HG03175 (cell line): Measurements from ENCODE around the gene TMEM191B.
A peak's percentile ranks its signal among the peaks of the same experiment; 100 is the strongest.
"Not testable (repeated sequence)": the region's sequence is repeated elsewhere in the genome, so short reads cannot be mapped to it uniquely, and the experiment has no call there.

ENCODE experiments used
- ATAC-seq: cut with Tn5 transposase; IDR thresholded peaks from one replicate; pipeline ENCODE4 v1.9.1; 2021; ENCODE audit warnings: mild to moderate bottlenecking, moderate library complexity; ENCODE audit not compliant: unreplicated experiment

Gene TMEM191B

GRCh38 chr22:18527752-18528596 is at the start of gene TMEM191B:
Gene TMEM191B, plus strand, starts transcription at chr22:18527802. Its CDS starts 179 bp downstream, at chr22:18527981.
- peak; percentile 17 for ATAC-seq

GRCh38 chr22:18496227-18496626 is 31.4 kb upstream of the TMEM191B start:
- not testable (repeated sequence) for ATAC-seq

- not testable (repeated sequence) for ATAC-seq
Measured at GRCh38 chr22:18511327-18511726, 16.3 kb upstream of the TMEM191B start.

- not testable (repeated sequence) for ATAC-seq
Measured at GRCh38 chr22:18512378-18512777, 15.2 kb upstream of the TMEM191B start.

GRCh38 chr22:18513454-18513853 is 14.1 kb upstream of the TMEM191B start:
- ATAC-seq, result not testable (repeated sequence)

- not testable (repeated sequence) for ATAC-seq
Measured at GRCh38 chr22:18518061-18518460, 9.5 kb upstream of the TMEM191B start, which contains the start of gene GGTLC3. Gene GGTLC3, minus strand, starts transcription at chr22:18518161. Its CDS starts 264 bp downstream, at chr22:18517897.

GRCh38 chr22:18522762-18523161 is 4.8 kb upstream of the TMEM191B start:
- not testable (repeated sequence) for ATAC-seq

- not testable (repeated sequence) for ATAC-seq
Measured at GRCh38 chr22:18523328-18523727, 4.3 kb upstream of the TMEM191B start.

- ATAC-seq, result peak; percentile 65
Measured at GRCh38 chr22:18528597-18529415, 1.2 kb downstream of the TMEM191B start.

- peak; percentile 19 for ATAC-seq
Measured at GRCh38 chr22:18529416-18530145, 2.0 kb downstream of the TMEM191B start.

GRCh38 chr22:18533633-18534032 is 6.0 kb downstream of the TMEM191B start:
- ATAC-seq, result not testable (repeated sequence)

GRCh38 chr22:18534315-18534714 is 6.7 kb downstream of the TMEM191B start:
- not testable (repeated sequence) for ATAC-seq

- ATAC-seq, result not testable (repeated sequence)
Measured at GRCh38 chr22:18539994-18540393, 12.4 kb downstream of the TMEM191B start.

- ATAC-seq, result not testable (repeated sequence)
Measured at GRCh38 chr22:18543400-18543799, 15.8 kb downstream of the TMEM191B start.

- not testable (repeated sequence) for ATAC-seq
Measured at GRCh38 chr22:18544615-18545014, 17.0 kb downstream of the TMEM191B start.

GRCh38 chr22:18549458-18550179 is 22.0 kb downstream of the TMEM191B start:
- ATAC-seq, result not testable (repeated sequence)

- ATAC-seq, result not testable (repeated sequence)
Measured at GRCh38 chr22:18551046-18551445, 23.4 kb downstream of the TMEM191B start.

GRCh38 chr22:18552839-18553597 is 25.4 kb downstream of the TMEM191B start:
- not testable (repeated sequence) for ATAC-seq
